ENCODE data around the gene SEZ6L.

GRCh38 chr22:26333088-26333800 is 164.0 kb downstream of the SEZ6L start:
- TF ChIP-seq POLR2A (IDR thresholded peaks at IDR 0.05) (no peak), CTCF (IDR thresholded peaks at IDR 0.05) (no peak), EP300 (IDR thresholded peaks at IDR 0.05) (no peak)
